ENCODE measurements around the gene SLC26A2.
A peak's percentile ranks its signal among the peaks of the same experiment; 100 is the strongest.
"Not testable (repeated sequence)": the region's sequence is repeated elsewhere in the genome, so short reads cannot be mapped to it uniquely, and the experiment has no call there.

The SLC26A2 gene

DNA sequence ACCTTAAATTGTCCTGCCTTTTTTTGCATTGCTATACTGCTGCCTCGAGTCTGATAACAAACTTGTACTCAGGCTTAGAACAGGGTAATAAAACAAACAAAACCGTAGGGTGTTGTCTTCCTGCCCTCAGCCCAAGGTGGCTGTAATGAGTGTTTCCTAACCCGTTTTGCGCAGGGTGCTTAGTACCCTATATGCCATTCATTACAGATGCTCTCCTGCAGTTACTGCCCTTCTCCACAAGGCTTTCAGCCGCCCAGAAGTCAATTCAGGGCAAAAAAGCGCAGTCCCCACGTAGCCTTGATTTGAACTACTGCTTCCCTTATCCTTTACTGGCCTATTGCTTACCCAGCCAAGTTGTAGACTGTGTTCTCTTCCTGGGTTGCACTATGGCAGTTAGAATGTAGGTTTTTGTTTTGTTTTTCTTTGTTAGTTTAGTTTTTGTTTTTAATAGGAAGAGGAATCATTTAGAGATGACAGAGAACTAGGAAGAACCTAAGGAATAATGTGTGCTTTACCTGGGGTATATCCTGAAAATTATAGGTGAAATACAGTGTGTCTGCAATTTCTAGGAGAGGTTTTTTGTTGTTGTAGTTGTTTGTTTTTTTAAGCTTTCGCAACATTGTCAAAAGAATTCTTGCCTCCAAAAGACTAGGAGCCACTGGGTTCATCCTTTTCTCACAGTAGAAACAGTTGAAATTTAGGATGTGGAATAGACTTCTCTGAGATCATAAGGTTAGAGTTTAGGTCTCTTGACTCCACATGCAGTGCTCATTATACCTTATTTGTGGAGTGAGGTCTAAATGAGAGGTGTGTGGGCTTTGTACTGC lies 41.3 kb downstream of the SLC26A2 start:
- peak; percentile 32 for DNase-seq (ENCODE audit: low read depth)

DNA sequence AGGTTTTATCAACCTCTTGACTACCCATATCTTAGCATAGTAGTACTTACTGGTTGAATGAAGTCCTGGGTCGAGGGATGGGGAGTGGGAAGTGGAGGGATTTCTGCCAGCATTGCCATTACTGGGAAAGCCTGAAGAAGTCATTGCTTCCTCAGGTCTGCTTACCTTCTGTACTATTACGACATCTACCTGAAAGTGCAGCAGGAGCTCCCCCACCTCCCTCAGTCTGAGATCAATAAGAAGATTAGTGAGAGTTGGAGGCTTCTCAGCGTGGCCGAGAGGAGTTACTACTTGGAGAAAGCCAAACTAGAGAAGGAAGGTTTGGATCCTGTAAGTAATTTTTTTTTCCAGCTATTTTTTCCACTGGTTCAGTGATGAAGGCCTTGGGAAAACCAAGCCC lies 45.8 kb downstream of the SLC26A2 start:
- DNase-seq (ENCODE audit: low read depth), result no peak

DNA sequence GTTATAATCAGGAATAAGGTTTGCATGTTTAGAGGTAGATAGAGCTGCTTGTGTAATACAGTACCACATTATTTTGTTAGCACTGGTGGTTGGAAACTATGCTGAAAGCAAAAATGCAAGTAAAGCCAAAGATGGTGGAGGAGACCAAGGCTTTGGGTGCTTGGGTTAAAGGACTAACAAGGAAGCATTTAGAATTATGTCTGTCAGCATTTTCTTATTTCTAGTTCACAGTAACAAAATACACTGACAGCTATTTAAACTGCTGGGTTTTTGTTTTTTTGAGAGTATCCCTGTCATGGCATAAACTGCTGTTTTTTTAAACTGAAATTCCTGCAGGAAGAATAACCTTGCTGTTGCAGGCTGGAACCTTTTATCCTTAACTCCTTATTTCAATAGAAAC lies 46.5 kb downstream of the SLC26A2 start:
- DNase-seq (ENCODE audit: low read depth), result no peak

DNA sequence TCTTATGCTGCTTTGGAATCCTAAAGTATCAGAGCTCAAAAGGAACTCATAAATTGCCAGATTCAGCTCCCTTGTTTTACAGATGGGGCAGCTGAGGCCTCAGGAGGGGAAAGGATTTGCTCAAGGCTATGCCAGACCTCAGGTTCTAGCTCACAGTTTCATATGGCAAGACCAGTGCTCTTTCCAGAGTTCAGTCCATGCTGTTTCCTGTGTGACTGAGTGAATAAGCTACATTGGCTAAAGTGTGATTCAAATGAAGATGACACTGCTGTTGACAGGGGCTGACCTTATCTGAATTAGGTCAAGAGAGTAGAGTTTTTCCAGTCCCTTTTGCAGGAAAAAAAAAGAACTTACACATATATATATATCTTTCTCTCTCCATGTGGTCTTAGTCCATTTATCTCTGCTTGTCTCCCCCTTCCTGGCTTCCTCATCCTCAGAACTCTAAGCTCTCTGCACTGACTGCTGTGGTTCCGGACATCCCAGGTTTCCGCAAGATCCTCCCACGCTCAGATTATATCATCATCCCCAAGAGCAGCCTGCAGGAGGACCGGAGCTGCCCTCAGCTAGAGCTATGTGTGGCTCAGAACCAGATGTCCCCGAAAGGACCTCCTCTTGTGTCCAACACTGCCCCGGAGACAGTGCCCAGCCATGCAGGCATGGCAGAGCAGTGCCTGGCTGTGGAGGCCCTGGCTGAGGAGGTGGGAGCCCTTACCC lies 49.3 kb downstream of the SLC26A2 start:
- no peak for DNase-seq (ENCODE audit: low read depth)

DNA sequence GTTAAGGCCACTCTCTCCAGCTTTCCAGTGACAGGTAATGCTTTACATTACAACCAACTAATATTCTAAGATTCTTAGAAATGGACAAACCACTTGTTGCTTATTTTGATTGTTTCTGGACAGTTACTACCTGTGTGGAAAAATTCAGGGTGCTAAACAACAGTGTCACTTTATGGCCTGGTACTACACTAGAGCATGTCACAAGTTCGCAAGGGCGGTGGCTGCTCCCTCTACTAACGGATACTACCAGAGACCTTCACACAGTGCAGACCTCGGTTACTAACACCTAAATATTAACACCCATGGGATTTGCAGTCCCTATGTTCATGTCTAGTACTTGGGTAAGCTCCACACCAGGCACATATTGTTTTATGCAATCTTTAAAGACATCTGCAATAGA lies 53.4 kb downstream of the SLC26A2 start:
- no peak for DNase-seq (ENCODE audit: low read depth)

DNA sequence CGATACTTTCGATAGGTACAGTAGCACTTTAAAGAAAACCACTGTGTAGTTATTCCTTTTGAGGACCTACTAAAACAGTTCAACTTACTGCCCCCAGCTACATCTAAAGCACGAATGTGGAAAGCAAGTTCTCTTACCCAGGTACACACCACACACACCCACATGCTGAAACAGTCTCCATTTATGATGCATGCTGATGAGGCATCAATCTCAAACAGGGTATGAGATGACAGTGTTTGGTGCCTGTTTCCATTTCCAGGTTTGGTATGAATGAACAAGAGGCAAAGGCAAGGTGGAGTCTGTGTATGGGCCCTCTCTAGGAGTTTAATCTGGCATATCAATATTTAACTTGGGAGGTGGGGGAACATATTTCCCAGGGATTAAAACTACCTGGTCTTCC lies 53.9 kb downstream of the SLC26A2 start:
- DNase-seq (ENCODE audit: low read depth), result no peak

DNA sequence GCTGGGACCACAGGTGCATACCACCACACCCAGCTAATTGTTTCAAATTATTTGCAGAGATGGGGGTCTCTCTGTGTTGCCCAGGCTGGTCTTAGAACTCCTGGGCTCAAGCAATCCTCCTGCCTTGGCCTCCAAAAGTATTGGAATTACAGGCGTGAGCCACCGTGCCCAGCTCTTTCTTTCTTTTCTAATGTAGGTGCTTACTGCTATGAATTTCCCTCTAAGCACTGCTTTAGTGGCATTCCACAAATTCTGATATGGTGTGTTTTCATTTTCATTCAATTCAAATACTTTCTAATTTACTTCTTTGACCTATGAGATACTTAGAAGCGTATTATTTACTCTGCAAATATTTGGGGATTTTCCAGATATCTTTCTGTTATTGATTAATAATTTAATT lies 54.9 kb downstream of the SLC26A2 start:
- no peak for DNase-seq (ENCODE audit: low read depth)

DNA sequence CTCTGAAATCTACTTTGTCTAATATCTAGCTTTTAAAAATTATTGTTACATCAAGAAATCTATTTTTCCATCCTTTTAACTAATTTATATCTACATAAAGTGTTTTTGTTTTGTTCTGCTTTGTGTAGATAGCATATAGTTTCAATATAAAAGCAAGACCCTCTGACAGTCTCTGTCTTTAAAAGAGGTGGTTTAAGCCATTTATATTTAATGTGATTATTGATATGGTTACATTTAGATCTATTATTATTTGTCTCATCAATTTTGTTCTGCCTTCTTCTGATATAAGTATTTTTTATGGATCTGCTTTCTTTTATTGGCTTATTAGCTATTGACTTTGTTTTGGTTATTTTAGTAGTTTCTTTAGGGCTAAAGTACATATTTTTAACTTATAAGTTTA lies 56.0 kb downstream of the SLC26A2 start:
- no peak for DNase-seq (ENCODE audit: low read depth)

DNA sequence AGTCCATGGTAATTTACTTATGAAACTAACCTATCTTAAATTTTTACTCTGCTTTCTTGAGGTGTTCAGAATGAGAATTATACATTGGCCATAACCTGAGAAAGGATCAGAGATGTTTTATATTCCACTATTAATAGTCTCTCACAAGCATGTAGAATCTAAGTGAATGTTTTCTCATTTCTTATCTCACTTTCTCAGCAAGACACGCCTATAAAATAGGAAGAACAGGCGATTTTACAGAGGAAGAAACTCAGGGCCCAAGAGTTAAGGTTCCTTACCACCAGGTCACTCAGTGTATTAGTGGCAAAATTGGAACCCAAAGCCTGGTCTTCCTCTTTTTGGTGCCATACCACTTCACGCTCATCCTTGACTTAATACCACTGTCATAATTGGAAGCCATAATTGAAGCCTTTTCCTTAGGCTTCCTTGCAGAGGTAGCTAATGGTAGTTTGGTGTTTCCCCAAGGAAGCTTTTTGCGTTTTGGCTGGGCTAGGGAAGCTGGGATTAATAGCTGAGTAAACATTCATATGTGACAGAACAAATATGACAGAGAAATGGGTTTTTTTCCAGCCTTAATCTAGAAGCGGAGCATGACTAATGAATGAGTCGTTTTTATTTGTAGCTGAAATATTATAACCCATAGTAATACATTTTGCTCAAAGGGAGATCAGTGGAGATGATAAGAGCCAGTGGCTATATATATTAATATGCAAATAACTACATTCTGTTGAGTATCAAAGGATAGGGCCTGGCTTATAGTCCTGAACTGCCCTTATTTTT lies 56.9 kb downstream of the SLC26A2 start:
- DNase-seq (ENCODE audit: low read depth), result no peak

DNA sequence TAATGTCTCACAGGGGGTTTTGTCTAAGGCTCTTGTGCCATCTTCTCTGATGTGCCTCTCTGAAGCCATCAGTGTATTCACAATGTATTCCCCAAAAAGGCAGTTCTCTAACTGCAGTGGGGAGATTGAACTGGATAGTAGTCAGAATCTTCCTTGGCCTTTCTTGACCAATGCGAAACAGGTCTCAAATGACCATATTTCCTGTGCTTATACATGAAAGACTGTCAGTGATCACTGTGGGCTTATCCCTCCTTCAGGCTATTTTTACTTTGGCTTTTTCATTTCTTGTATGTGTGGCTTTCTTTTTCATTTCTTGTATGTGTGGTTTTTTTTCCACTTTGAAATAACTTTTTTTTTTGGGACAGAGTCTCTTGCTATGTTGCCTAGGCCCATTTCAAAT lies 59.7 kb downstream of the SLC26A2 start:
- DNase-seq (ENCODE audit: low read depth), result no peak

DNA sequence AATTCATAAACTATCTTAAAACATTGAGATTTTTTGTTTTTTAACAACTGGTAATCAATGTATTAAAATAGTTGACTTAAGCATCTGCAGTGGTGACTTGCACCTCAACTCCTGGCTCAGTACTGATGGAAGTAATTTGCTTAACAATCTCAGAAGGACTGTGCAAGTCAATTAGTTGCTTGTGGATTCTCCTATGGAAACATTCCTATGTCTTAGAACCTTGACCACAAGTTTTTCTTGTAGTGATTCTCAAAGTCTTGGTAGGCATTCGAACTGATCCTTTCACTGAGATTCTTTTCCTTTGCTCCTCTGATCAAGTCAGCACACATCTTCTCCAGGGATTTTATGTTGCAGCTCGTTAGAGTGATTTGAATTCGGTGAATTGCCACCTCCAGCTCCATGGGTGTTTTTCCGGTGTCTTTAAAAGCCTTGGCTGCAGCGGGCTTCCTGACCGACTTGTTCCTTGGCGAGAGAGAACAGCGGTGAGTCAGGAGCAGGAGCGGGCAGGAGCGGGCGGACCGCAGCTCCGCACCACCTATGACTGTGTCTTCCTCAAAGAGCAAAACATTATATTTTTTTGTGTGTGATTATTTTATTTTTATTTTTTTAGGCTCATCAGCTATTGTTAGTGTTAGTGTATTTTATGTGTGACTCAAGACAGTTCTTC lies 61.1 kb downstream of the SLC26A2 start:
- DNase-seq (ENCODE audit: low read depth), result no peak

DNA sequence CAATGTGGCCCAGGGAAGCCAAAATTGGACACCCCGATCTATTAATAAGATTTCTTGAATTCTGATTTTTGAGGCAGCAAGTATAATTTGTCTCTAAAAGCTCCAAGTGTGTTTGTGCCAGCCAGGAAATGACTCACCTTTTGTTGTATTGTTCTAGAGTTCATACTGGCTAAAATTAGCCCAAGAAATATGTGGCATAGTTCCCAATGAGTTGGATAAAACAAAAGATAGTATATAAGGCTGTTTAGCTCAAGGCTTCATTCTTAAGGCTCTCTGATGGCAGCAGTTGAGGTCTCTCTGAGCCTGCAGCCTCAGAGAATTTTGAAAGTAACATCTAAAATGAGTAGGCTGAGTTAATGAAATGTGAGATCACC lies 61.6 kb downstream of the SLC26A2 start:
- no peak for DNase-seq (ENCODE audit: low read depth)

DNA sequence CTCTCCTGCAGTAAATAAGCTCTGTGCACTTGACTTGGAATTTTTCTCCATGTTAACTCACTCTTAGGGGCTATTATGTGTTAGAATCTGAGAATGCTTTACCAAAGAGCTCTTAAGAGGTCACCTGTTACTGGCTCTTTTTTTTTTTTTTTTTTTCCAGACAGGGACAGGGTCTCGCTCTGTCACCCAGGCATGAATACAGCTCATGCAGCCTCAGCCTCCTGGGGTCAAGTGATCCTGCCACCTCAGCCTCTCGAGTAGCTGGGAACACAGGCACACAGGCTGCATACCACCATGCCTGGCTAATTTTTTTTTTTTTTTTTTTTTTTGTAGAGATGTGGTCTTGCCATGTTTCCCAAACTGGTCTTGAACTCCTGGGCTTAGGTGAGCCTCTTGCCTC lies 62.1 kb downstream of the SLC26A2 start:
- no peak for DNase-seq (ENCODE audit: low read depth)

DNA sequence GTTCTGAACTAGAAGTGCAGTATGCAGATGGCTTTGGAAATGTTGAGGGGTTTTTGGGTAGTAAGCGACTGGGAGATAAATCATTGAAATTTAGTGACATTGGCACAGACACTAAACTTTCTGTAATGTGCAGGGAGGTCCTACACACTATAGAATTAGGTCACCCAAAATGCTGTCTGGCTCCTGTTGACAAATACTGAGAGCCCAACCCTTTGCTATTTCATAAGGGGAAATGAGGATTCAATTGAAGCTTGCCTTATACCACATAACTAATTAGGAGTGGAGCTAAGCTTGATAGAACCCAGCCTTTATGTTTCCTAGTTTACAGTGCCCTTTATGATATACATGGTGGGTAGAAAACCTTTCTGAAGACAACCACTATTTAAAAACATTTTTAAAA lies 62.6 kb downstream of the SLC26A2 start:
- DNase-seq (ENCODE audit: low read depth), result no peak

DNA sequence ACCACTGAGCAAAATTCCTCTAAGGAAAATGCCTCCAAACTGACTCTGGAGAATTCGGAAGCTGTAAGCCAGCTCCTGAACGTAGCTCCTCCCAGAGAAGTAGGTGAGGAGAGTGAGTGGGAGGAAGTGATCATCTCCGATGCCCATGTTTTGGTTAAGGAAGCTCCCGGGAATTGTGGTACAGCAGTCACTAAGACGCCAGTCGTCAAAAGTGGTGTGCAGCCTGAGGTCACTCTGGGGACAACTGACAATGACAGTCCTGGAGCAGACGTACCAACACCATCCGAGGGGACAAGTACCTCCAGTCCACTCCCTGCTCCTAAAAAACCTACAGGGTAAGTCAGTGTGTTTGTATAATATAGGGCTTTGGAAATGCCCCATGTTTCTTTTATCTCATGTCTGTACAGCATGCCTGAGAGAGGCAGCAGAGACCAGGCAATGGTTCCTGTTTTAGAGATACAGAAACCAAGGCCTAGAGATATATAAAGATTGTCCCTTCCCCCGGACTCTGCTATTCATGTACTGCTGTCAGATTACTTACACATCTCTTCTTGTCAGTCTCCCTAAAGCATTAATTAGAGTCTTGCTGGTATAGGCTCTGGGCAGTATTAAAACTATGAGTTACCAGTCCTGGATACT lies 63.9 kb downstream of the SLC26A2 start:
- DNase-seq (ENCODE audit: low read depth), result no peak

DNA sequence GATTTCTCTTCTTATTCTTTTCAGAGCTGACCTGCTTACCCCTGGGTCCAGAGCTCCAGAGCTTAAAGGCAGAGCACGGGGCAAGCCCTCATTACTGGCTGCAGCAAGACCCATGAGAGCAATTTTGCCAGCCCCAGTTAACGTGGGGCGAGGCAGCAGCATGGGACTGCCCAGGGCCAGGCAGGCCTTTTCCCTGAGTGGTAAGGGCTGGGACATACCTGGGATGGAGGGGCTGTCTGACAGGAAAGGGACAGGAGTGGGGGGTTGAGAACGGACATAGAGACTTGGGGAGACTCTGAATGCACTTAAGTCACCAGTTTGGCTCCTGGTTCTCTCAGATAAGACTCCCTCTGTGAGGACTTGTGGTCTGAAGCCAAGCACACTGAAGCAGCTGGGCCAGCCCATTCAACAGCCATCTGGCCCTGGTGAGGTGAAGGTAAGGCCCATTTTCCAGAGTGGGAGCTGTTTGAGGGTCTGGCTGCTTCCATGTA lies 66.2 kb downstream of the SLC26A2 start:
- no peak for DNase-seq (ENCODE audit: low read depth)

DNA sequence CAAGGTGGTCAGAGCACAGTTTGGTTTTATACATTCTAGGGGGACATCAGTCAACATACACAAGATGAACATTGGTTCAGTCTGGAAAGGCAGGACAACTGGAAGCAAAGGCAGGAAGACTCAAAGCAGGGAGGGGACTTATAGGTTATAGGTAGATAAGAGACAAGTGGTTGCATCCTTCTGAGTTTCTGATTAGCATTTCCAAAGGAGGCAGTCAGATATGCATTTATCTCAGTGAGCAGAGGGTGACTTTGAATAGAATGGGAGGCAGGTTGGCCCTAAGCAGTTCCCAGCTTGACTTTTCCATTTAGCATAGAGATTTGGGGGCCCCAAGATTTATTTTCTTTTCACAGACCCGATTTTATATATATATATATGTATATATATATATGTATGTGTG lies 67.5 kb downstream of the SLC26A2 start:
- not testable (repeated sequence) for DNase-seq (ENCODE audit: low read depth)

DNA sequence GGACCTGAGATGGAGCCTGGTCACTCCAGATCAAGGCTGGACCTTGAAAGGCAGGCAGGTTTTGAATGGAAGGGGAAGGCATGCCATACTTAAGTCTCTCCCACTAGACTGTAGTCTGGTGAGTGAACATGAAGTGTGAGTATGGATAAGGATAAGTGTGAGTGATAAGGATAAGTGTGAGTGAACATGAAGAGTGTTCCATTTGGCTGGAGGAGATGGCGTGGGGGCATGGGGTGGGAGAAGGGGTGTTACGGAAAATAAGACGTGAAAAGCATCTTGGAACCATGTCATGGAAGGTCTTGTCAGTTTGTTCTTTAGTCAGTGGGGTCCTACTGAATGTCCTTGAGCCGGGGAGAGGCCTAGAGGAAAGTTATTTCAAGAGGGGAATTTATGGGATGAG lies 72.8 kb downstream of the SLC26A2 start:
- no peak for DNase-seq (ENCODE audit: low read depth)

DNA sequence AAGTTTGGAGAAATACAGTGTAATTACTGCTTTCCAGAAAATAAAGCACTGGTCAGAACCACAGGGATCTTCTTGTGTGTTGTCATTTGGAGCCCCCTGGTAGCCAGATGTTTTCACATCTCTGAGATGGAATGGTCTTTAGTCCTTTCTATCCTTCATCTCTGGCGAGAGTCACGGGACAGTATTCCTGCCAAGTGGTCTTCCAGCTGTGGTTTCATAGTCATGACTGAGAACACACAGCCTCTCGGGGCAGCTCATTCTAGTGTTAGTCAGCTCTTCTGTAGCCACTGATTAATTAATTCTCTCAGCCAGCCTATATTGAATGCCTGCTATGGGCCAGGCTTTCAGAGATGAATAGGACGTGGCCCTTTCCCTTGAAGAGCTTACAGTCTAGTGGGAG lies 74.1 kb downstream of the SLC26A2 start:
- no peak for DNase-seq (ENCODE audit: low read depth)

DNA sequence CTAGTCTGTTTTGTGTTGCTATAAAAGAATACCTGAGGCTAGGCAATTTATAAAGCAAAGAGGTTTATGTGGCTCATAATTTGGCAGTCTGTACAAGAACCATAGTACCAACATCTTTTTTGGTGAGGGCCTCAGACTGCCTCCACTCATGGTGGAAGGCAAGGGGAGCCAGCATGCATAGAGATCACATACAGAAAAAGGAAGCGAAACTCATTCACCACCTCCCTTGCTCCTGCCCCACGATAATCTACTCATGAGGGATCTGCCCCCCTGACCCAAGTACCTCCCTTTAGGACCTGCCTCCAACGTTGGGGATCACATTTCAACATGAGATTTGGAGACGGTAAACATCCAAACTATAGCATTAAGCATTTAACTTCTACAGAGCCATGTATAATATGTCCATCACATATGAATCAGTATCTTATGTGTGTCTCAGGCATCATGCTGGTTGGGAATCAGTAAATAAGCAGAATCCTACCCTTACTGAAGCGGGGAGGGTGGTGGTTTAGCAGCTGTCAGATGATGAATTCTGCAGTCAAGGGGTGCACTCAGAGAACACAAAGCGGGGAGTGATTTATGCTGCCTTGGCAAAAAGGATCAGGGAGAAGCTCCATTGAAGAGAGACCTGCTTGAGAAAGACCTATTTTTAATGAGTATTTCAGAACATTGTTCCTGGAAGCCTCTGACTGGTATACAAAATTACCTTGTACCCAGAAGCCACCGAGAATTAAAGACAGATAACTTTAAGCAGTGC lies 74.8 kb downstream of the SLC26A2 start:
- no peak for DNase-seq (ENCODE audit: low read depth)

DNA sequence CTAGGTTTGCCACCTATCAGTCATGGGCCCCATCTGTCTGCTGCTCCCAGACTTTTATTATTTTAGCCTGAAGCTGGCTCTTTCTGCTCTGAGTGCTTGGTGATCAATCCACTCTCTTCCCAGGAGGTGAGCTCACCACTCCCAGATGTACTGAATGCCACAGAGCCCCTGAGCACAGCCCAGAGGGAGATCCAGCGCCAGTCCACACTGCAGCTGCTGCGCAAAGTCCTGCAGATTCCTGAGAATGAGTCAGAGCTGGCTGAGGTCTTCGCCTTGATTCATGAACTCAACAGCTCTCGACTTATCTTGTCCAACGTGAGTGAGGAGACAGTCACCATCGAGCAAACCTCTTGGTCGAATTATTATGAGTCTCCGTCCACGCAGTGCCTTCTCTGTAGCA lies 76.0 kb downstream of the SLC26A2 start:
- DNase-seq (ENCODE audit: low read depth), result no peak
